Activated naive CD4-positive, alpha-beta T cell treated with anti-CD3 and anti-CD28 coated beads, Interleukin-2, amount 50 U/mL, for 72 hours (primary cell): ENCODE measurements around the gene SEC31A. TPM values are rescaled to one million over a fixed set of nuclear protein-coding genes. Genes with fewer than 3 reads are reported as not detected.

Experiments used
- ATAC-seq, 2 donors: fragments of 150-1000 bp; cut with Tn5 transposase; 2 replicates each; pipeline ENCODE4 v1.10.0; 2021; ENCODE audit warnings: mild to moderate bottlenecking in 2 of 2, moderate library complexity in 2 of 2
- DNase-seq, 2 donors: peaks; one replicate each; pipeline ENCODE4 v3.0.0; 2021 to 2022; ENCODE audit warnings: low spot score in 2 of 2
- H3K27ac Mint-ChIP-seq, 2 donors: one replicate each; pipeline ENCODE4 v1.8.0; 2022; ENCODE audit warnings: mild to moderate bottlenecking in 2 of 2, mixed read lengths in 2 of 2
- H3K36me3 Mint-ChIP-seq, 2 donors: one replicate each; pipeline ENCODE4 v1.8.0; 2022; ENCODE audit warnings: mixed read lengths in 2 of 2
- H3K9me3 Mint-ChIP-seq, 2 donors: one replicate each; pipeline ENCODE4 v1.8.0; 2022; ENCODE audit warnings: mixed read lengths in 2 of 2
- total RNA-seq, 2 donors: library from RNA; stranded (reverse); gene quantifications; one replicate each; pipeline ENCODE4 v1.2.3, GENCODE V29; 2022

SEC31A gene
- total RNA-seq, 2 donors from 2014 or later: 93.9 to 124 TPM

DNA sequence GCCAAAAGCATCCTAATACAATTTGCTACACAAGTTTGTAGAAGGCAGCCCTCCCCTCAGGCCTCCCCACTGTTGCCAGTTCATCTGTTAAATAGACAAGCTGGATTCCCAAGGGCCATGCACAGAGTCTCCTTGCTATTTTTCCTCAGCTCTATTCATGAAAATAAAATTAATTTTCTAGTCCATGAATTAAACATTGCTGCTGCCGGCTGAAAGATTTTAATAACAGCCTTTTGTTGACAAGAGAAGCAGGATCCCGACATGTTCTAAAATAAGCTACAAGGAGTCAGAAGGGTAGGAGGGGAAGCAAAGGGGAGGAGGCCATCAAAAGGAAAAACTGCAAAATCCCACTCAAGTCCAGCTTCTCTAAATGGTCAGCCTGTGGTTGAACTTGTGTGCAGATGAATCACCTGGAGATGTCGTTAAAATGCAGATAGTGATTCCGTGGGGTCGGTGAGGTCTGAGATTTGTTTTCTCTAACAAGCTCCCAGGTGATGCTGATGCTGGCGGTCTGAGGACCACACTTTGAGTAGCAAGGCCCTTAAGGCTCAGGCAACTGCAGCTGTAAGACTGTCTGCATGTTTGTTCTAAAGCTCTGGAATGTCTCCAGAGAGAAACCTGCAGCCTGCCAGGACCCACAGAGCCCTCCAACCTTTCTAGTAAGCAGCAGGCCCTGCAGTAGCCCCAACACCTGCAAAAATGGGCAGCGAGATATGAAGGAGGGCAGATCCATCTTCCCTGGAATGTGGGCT lies 101.8 kb downstream of the SEC31A start:
- no peak overlapping the region for H3K27ac Mint-ChIP-seq
- H3K36me3 Mint-ChIP-seq: no peaks in the 10 kb centered on the region

GRCh38 chr4:82787342-82787741 lies 103.6 kb downstream of the SEC31A start:
- ATAC-seq (no peak), DNase-seq (no peak)
- Mint-ChIP-seq H3K9me3 (no peaks in the 10 kb centered on the region), H3K27ac (no peak overlapping the region), H3K36me3 (no peaks in the 10 kb centered on the region)

More for the DNA sequence above, 101.8 kb downstream of the SEC31A start:
- ATAC-seq (no peak), DNase-seq (no peak)
- H3K9me3 Mint-ChIP-seq: no peaks in the 10 kb centered on the region

- Mint-ChIP-seq H3K36me3 (no peaks in the 10 kb centered on the region), H3K27ac (no peak overlapping the region), H3K9me3 (no peaks in the 10 kb centered on the region)
- DNase-seq (no peak), ATAC-seq (no peak)
Observed at GRCh38 chr4:82786828-82787227, 104.1 kb downstream of the SEC31A start.

DNA sequence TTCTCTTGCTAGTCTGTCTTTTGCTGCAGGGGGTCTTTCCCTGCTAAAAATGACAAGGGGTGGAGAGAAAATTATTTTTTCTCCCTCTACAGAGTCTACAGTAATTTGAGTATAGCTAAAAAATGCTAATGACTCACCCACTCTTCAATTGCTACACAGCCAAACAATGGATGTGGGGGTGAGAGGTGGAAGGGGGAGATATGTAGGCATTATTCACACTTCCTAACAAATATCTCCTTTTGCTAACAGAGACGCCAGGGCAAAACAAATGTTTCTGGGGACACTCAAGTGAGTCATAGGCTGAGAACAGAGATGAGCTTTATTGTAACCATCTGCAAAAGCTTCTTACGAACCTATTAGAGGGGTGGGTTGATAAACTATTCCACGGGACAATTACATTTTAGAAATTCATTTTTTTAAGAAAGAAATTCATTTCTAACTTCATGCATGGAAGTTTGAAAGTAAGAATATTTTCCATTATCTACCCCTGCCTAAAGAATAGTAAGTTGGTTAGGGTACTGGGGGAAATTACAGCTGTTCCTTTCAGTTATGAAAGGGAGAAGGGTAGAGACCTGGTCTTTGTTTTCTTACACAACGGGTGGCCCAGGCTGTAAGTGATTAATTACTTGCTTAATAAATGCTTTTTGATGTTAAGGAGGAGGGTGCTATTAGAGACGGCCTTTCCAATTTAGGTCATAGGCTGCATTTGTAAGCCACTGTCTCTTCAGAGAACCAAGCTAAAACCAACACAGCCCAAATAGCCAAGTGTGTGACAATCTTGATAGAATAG lies 105.1 kb downstream of the SEC31A start:
- Mint-ChIP-seq H3K27ac (no peak overlapping the region), H3K36me3 (no peaks in the 10 kb centered on the region), H3K9me3 (no peaks in the 10 kb centered on the region)
- ATAC-seq (no peak), DNase-seq (no peak)

DNA sequence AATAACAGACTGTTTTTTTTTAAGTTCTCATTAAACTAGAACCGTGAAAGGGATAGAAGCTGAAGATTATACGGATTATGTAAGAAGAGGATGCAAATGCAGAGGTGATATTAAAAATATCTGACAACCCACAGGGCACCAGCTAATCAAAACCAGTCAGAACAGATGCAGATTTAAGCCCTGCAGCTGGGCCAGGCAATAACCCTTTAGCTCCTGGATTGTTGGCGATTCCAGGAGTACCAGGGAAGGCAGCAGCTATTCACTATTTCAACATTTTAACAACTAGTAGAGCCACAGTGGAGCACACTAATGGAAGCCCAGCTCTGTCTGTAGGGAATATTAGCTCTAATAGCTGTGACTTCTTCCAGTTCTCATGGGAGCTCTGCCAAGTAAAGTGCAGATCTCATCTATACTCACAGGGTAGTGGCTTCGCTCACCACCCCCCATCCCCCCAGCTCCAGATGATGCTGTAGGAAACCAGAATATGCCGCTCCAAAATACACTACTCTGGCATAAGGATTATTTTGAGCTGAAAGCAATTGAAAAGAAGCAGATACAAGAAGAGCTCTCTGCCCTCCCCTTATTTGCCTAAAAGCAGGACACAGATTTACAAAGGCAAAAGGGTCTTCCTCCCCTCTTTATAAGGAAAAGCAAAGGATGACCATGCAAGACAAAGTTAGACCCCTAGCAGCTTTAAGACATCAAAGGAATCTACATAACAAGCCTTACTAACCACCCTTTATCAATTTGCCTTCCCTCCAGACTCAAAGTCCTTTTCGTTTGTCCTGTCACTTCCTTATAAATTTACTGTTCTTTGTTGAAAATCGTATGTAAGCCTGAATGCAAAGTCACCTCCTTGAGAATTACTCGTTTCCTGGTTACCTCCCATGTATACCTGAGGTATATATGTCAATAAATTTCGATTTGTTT lies 106.0 kb downstream of the SEC31A start:
- H3K27ac Mint-ChIP-seq: no peak overlapping the region
- no peak for ATAC-seq
- no peak for DNase-seq
- H3K9me3 Mint-ChIP-seq: no peaks in the 10 kb centered on the region
- H3K36me3 Mint-ChIP-seq: no peaks in the 10 kb centered on the region

DNA sequence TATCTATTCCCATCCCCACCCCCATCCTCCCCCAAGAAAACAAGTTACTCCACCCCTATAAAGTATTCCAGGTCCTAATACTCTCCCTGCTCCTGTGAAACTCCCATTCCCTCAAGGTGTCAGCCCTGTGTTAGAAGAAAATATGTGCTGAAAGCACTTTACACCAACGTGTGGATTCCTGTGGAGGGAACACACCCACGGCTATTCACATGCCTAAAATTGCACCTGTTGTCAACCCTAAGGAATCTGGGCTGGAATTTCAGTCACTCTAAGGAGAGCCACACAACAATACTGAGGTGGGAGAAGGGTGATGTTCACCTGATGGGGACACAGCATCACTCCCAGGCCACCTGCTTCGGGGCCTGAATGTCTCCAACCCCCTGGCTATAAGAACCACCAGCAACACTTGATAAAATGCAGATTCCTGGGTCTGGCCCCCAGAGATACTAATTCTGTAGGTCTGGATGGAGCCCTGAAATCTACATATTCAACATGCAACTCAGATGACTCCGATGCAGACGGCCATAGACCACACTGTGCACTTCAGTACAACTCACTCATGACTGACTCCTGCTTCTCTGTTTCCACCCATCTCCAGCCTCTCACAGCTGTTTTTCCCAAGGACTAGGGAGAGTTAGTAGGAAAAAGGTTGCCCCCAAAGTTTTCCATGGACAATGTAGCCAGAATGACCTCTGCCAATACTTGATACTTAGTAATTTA lies 108.2 kb downstream of the SEC31A start:
- Mint-ChIP-seq H3K9me3 (no peaks in the 10 kb centered on the region), H3K36me3 (no peaks in the 10 kb centered on the region)

DNA sequence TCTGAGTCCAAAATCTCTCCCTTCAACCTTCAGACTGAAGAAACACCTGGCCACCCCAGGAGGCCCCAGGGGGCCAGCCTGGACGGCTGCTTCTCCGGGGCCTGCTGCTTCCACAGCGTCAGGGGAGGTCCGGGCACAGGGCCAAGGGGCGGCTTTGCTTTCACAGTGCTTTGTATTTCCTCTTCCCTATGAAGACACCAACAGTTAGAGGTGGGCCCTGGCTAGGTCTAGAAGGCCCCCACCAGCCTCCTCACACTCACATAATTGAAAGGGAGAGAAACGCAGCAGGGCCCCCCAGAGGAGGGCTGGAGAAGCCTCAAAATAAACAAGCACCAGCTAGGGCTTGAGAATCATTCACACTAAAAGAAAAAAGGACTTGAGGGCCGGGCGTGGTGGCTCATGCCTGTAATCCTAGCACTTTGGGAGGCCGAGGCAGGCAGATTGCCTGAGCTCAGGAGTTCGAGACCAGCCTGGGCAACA lies 110.2 kb downstream of the SEC31A start:
- no peak for ATAC-seq
- no peak overlapping the region for H3K27ac Mint-ChIP-seq
- no peaks in the 10 kb centered on the region for H3K36me3 Mint-ChIP-seq
- no peak for DNase-seq
- H3K9me3 Mint-ChIP-seq: no peaks in the 10 kb centered on the region

More for the DNA sequence above, 108.2 kb downstream of the SEC31A start:
- no peak for ATAC-seq
- no peak overlapping the region for H3K27ac Mint-ChIP-seq
- DNase-seq: no peak

- H3K36me3 Mint-ChIP-seq: no peaks in the 10 kb centered on the region
- ATAC-seq: no peak
- H3K9me3 Mint-ChIP-seq: no peaks in the 10 kb centered on the region
- DNase-seq: no peak
- no peak overlapping the region for H3K27ac Mint-ChIP-seq
Observed at GRCh38 chr4:82780170-82780751, 110.7 kb downstream of the SEC31A start.

- DNase-seq: no peak
- no peak overlapping the region for H3K27ac Mint-ChIP-seq
- H3K9me3 Mint-ChIP-seq: no peaks in the 10 kb centered on the region
- no peaks in the 10 kb centered on the region for H3K36me3 Mint-ChIP-seq
- no peak for ATAC-seq
Observed at GRCh38 chr4:82779032-82779431, 111.9 kb downstream of the SEC31A start.

DNA sequence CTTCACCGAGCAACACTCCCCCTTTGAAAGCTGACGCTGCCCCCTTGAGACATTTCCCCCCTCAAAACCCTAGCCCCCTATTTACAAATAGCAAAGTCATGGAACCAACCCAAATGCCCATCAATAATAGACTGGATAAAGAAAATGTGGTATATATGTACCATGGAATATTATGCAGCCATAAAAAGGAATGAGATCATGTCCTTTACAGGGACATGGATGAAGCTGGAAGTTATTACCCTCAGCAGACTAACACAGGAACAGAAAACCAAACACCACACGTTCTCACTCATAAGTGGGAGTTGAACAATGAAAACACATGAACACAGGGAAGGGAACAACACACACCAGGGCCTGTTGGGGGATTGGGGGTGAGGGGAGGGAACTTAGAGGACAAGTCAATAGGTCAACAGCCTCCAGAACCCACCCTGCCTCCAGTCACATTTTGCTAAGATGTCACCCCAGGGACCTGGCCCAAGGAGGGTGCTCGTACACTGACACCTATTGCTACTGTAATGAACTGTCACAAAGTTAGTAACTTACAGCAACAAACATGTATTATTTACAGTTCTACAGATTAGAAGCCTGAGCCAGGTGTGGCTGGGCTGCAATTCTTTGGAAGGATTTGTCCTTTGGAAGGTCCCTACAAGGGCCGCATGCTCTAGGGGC lies 113.0 kb downstream of the SEC31A start:
- H3K27ac Mint-ChIP-seq: no peak overlapping the region
- no peak for DNase-seq
- H3K36me3 Mint-ChIP-seq: no peaks in the 10 kb centered on the region
- no peak for ATAC-seq
- H3K9me3 Mint-ChIP-seq: no peaks in the 10 kb centered on the region

- H3K27ac Mint-ChIP-seq: no peak overlapping the region
- ATAC-seq (no peak), DNase-seq (no peak)
- no peaks in the 10 kb centered on the region for H3K36me3 Mint-ChIP-seq
- H3K9me3 Mint-ChIP-seq: no peaks in the 10 kb centered on the region
Observed at GRCh38 chr4:82776925-82777542, 113.9 kb downstream of the SEC31A start.

DNA sequence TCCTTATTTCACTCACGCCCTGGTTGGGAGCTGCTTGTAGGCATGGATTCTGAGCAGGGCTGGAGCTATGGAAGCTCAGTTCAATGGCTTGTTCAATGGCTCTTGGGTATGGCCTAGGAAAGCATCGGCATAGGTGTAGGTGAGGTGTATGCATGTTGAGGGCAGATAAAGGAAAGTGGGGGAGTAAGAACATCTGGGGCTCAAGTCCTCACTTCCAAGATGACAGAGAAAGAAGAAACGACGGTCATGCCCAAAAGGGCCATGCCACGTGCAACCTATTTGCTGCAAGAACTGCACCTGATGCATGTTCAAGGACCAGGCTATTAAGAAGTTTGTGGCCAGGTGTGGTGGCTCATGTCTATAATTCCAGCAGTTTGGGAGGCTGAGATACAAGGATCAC lies 115.7 kb downstream of the SEC31A start:
- Mint-ChIP-seq H3K9me3 (no peaks in the 10 kb centered on the region), H3K27ac (no peak overlapping the region), H3K36me3 (no peaks in the 10 kb centered on the region)
- no peak for DNase-seq
- ATAC-seq: no peak

GRCh38 chr4:82774711-82775171 lies 116.2 kb downstream of the SEC31A start:
- Mint-ChIP-seq H3K36me3 (no peaks in the 10 kb centered on the region), H3K27ac (no peak overlapping the region), H3K9me3 (no peaks in the 10 kb centered on the region)
- DNase-seq: no peak
- no peak for ATAC-seq

- H3K27ac Mint-ChIP-seq: no peak overlapping the region
- H3K36me3 Mint-ChIP-seq: no peaks in the 10 kb centered on the region
- ATAC-seq (no peak), DNase-seq (no peak)
- no peaks in the 10 kb centered on the region for H3K9me3 Mint-ChIP-seq
Observed at GRCh38 chr4:82773057-82773456, 117.9 kb downstream of the SEC31A start.

DNA sequence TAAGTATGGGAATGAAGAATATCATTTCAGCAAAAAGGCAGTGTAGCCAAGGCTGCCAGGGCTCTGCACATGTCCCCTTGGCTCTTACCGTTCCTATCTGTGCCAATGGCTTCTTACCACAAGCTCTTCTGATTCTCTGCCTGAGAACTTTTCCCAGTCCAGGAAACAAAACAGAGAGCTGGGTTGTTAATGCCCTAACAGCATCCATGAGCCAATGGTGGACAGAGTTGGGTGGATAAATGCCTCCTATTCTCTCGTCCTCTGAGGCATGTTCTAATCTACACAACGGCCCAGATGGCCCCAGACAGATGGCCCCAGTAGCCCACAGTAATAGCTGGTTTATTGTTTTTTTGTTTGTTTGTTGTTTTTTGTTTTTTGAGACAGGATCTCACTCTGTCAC lies 120.3 kb downstream of the SEC31A start:
- Mint-ChIP-seq H3K36me3 (peaks cover 6 to 15% of the 10 kb centered on the region in 2 donors), H3K27ac (no peak overlapping the region), H3K9me3 (peaks cover 13% of the 10 kb centered on the region in 2 donors)
- DNase-seq (no peak), ATAC-seq (no peak)
